WTC11 (cell line): ENCODE data around the gene BUD31. TPM values are rescaled to one million over a fixed set of nuclear protein-coding genes. Genes with fewer than 3 reads are reported as not detected.
A peak's percentile ranks its signal among the peaks of the same experiment; 100 is the strongest.

Source experiments
- ATAC-seq: fragments of 200-7000 bp; cut with Tn5 transposase; 2 replicates; pipeline ENCODE4 v1.10.0; 2021; ENCODE audit warnings: mild to moderate bottlenecking, moderate library complexity
- CTCF ChIA-PET: fragments of 300-600 bp; sonication (Branson Sonifier 250); formaldehyde crosslinking; loops from one replicate; lab custom pipeline; 2021; ENCODE audit warnings: antibody characterized with exemption; lab: Charles Lee
- POLR2A ChIA-PET: fragments of 350-600 bp; sonication (Branson Sonifier 250); formaldehyde crosslinking; loops from one replicate; lab custom pipeline; 2021; ENCODE audit warnings: antibody characterized with exemption; lab: Charles Lee
- DNase-seq: peaks from one replicate; pipeline ENCODE4 v3.0.0; 2021; ENCODE audit warnings: low spot score
- H3K27ac Mint-ChIP-seq: 2 replicates; pipeline ENCODE4 v1.8.0; 2021; ENCODE audit warnings: mixed read lengths
- H3K27me3 Mint-ChIP-seq: 2 replicates; pipeline ENCODE4 v1.8.0; 2021; ENCODE audit warnings: low read depth, mild to moderate bottlenecking, moderate library complexity, mixed read lengths
- H3K36me3 Mint-ChIP-seq: 2 replicates; pipeline ENCODE4 v1.8.0; 2021; ENCODE audit warnings: mixed read lengths
- H3K4me1 Mint-ChIP-seq: 2 replicates; pipeline ENCODE4 v1.8.0; 2022; ENCODE audit warnings: mixed read lengths
- H3K4me3 Mint-ChIP-seq: 2 replicates; pipeline ENCODE4 v1.8.0; 2021; ENCODE audit warnings: mild to moderate bottlenecking, moderate library complexity, mixed read lengths
- H3K9me3 Mint-ChIP-seq: 2 replicates; pipeline ENCODE4 v1.8.0; 2021; ENCODE audit warnings: mixed read lengths
- CBFB ChIP-seq: sonication (generic); formaldehyde crosslinking; IDR thresholded peaks from 2 replicates; pipeline ENCODE4 v1.8.1; 2022; ENCODE audit warnings: mild to moderate bottlenecking, low read depth, missing genetic modification reagents
- CREM ChIP-seq: sonication (generic); formaldehyde crosslinking; IDR thresholded peaks from 2 replicates; pipeline ENCODE4 v1.8.1; 2022; ENCODE audit warnings: mild to moderate bottlenecking, missing genetic modification reagents, moderate library complexity
- EMX1 ChIP-seq: fragments of 250-450 bp; sonication (Bioruptor Pico); IDR thresholded peaks from 2 replicates; pipeline ENCODE4 v1.8.0; 2021; ENCODE audit warnings: mild to moderate bottlenecking
- ESRRA ChIP-seq: sonication (generic); formaldehyde crosslinking; IDR thresholded peaks from 2 replicates; pipeline ENCODE4 v1.8.1; 2022; ENCODE audit warnings: mild to moderate bottlenecking, missing genetic modification reagents, borderline replicate concordance
- FOXK1 ChIP-seq: sonication (generic); formaldehyde crosslinking; IDR thresholded peaks from 2 replicates; pipeline ENCODE4 v1.8.0; 2022; ENCODE audit warnings: mild to moderate bottlenecking, moderate library complexity, missing genetic modification reagents
- PRRX2 ChIP-seq: fragments of 250-450 bp; sonication (Bioruptor Pico); IDR thresholded peaks from 2 replicates; pipeline ENCODE4 v1.8.0; 2021; ENCODE audit warnings: mild to moderate bottlenecking
- ZBTB21 ChIP-seq: sonication (generic); formaldehyde crosslinking; IDR thresholded peaks from 2 replicates; pipeline ENCODE4 v1.8.1; 2023; ENCODE audit warnings: mild to moderate bottlenecking, missing genetic modification reagents, borderline replicate concordance
- ZNF138 ChIP-seq: sonication (generic); formaldehyde crosslinking; conservative IDR thresholded peaks from 2 replicates; pipeline ENCODE4 v1.8.1; 2022; ENCODE audit warnings: mild to moderate bottlenecking, moderate library complexity, missing genetic modification reagents
- ZNF317 ChIP-seq: sonication (generic); formaldehyde crosslinking; IDR thresholded peaks from 2 replicates; pipeline ENCODE4 v1.8.1; 2023; ENCODE audit warnings: low read depth, mild to moderate bottlenecking, moderate library complexity, missing genetic modification reagents, borderline replicate concordance
- ZNF416 ChIP-seq: fragments of 250-450 bp; sonication (Bioruptor Pico); IDR thresholded peaks from 2 replicates; pipeline ENCODE4 v1.9.0; 2021; ENCODE audit warnings: mild to moderate bottlenecking, inconsistent platforms
- ZNF423 ChIP-seq: fragments of 250-450 bp; sonication (Bioruptor Pico); IDR thresholded peaks from 2 replicates; pipeline ENCODE4 v2.1.2; 2022; ENCODE audit warnings: mild to moderate bottlenecking, moderate library complexity
- total RNA-seq: library from RNA; stranded (reverse); gene quantifications from 3 replicates; pipeline ENCODE4 v1.2.3, GENCODE V29; 2021
- TF ChIP-seq, protein P1 (sequence below): sonication (generic); formaldehyde crosslinking; IDR thresholded peaks from 2 replicates; pipeline ENCODE4 v1.8.0; 2022; ENCODE audit warnings: mild to moderate bottlenecking, missing genetic modification reagents
- TF ChIP-seq, protein P2 (sequence below): fragments of 250-450 bp; sonication (Bioruptor Pico); conservative IDR thresholded peaks from 2 replicates; pipeline ENCODE4 v1.9.0; 2021; ENCODE audit warnings: mild to moderate bottlenecking
- TF ChIP-seq, protein P3 (sequence below): sonication (generic); formaldehyde crosslinking; IDR thresholded peaks from 2 replicates; pipeline ENCODE4 v1.8.1; 2023; ENCODE audit warnings: mild to moderate bottlenecking, missing genetic modification reagents, borderline replicate concordance
- TF ChIP-seq, protein P4 (sequence below): fragments of 200-600 bp; IDR thresholded peaks from 2 replicates; pipeline ENCODE4 v1.8.0; 2022; ENCODE audit warnings: antibody characterized with exemption

Gene BUD31
- total RNA-seq, 1 experiment from 2014 or later, result 98.7 TPM

DNA sequence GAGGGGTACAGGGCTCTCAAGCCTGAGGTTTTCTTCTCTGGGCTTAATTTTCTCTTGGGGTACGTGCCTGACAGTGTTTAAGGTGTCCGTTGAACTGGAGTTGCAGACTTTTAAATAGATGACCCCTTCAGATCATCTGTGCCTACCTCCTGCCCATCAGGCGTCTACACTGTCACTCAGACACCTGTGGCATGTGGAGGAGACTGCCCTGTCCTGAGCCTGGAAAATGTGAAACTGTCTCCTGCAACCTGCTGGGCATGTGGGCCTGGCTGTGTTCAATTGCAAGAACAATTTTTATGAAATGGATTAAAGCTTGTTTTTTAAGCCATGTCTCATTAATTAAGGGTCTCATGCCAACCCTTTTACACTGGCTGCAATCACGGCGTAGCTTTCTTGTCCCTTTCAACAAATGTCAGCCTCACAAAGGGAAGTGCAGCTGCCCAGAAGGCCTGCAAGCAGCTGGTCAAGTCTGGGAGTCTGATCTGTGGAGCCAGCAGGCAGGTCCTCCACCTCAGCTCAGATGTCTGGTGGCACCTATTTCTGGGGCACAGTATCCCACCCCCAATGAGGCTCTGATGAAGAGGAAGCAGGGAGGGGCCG lies 48.4 kb downstream of the BUD31 start:
- Mint-ChIP-seq H3K4me1 (peaks cover 3% of the 10 kb centered on the region; the same call in 1 of the 2 replicates), H3K27ac (no peak overlapping the region), H3K4me3 (no peak overlapping the region), H3K36me3 (peaks cover 67% of the 10 kb centered on the region), H3K9me3 (peaks cover 13% of the 10 kb centered on the region), H3K27me3 (no peaks in the 10 kb centered on the region)
- no peak for DNase-seq
- ChIA-PET CTCF (no interaction called here), POLR2A (interaction anchor here (1.3 kb wide), 1 partner anchor 64 kb away, joined by 3 read pairs; no protein-coding TSS in a partner anchor)
- TF ChIP-seq ZNF423 (CRISPR knock-in tag), result no peak
- no peak for TF ChIP-seq CREM (CRISPR knock-in tag)
- TF ChIP-seq ZNF317 (CRISPR knock-in tag), result no peak
- TF ChIP-seq, protein P1, sequence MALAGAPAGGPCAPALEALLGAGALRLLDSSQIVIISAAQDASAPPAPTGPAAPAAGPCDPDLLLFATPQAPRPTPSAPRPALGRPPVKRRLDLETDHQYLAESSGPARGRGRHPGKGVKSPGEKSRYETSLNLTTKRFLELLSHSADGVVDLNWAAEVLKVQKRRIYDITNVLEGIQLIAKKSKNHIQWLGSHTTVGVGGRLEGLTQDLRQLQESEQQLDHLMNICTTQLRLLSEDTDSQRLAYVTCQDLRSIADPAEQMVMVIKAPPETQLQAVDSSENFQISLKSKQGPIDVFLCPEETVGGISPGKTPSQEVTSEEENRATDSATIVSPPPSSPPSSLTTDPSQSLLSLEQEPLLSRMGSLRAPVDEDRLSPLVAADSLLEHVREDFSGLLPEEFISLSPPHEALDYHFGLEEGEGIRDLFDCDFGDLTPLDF, result no peak
- TF ChIP-seq EMX1 (CRISPR knock-in tag), result peak; percentile 45; the same call in 1 of the 2 replicates
- no peak for TF ChIP-seq CBFB (CRISPR knock-in tag)
- TF ChIP-seq ZNF416 (CRISPR knock-in tag), result no peak
- no peak for ATAC-seq

DNA sequence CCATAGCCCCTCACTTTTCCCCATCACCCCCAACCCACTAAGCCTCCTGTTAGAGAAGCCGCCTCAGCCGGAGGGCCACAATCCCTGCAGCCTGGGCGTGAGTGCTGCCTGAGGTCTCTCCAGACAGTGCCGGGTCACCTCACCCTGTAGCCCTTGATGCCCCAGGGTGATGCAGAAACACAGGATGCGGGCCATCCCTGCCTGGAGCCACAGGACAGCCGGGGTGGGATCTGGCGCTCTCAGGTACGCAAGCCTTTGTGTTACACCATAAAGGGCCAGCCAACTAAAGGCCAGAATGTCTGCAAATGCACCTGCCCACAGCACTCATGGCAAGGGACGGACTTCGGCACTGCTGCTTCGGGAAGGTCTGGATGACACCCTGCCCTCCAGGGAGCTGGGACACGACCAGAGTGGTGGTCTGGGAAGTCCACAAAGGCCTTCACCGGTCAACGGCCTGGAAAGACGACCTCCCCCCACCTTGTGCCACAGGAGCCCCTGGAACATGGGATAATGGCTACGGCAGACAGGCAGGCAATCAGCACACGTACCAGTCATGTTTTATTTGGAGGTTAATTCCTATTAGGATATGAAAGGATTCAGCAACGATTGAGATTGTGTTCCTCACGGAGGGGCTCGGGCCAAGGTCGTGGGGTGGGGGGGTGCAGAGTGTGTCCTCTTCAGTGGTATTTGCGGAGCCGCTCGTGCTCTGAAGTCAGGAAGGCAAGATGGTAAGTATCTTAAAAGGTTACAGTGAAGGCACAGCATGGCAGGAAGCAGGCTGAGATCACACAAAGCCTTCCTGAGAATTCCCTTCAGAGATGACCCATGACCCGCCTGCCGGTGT lies 49.1 kb downstream of the BUD31 start:
- DNase-seq (no peak), ATAC-seq (no peak)
- ChIA-PET CTCF (no interaction called here), POLR2A (interaction anchor here (1.3 kb wide), 1 partner anchor 65 kb away, joined by 3 read pairs; no protein-coding TSS in a partner anchor)
- H3K36me3 Mint-ChIP-seq, result peaks cover 68% of the 10 kb centered on the region
- no peak overlapping the region; the same call in 1 of the 2 replicates for H3K27ac Mint-ChIP-seq
- H3K4me3 Mint-ChIP-seq, result no peak overlapping the region
- peaks cover 16% of the 10 kb centered on the region for H3K9me3 Mint-ChIP-seq
- TF ChIP-seq ESRRA (CRISPR knock-in tag) (no peak), EMX1 (CRISPR knock-in tag) (no peak; the same call in 1 of the 2 replicates), FOXK1 (CRISPR knock-in tag) (no peak)
- TF ChIP-seq, protein P2, sequence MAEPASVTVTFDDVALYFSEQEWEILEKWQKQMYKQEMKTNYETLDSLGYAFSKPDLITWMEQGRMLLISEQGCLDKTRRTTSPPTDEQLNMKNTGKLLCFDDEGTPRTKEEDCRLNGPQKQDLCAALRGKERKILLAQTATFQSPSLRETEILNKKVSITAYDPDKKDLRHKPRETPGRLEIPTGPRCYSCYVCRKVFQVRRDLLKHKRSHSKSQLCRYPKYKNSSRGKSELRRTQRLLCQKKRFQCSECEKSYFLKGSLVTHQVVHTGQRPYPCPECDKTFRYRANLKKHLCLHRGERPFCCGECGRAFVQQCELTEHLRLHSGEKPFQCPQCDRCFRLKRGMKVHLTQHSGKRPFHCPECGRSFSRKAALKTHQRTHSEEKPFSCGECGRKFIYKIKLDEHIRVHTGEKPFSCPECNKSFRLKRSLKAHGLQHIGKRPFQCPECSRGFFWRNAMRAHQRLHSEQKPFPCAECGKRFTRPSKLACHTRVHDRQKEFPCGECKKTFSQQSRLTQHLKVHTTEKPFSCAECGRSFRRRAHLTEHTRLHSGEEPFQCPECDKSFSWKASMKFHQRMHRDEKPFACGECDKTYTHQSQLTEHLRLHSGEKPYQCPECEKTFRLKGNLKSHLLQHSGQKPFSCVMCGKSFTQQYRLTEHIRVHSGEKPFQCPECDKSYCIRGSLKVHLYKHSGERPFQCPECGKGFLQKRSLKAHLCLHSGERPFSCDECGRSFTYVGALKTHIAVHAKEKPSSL, result no peak
- H3K4me1 Mint-ChIP-seq, result peaks cover 3% of the 10 kb centered on the region; the same call in 1 of the 2 replicates
- H3K27me3 Mint-ChIP-seq, result no peaks in the 10 kb centered on the region

DNA sequence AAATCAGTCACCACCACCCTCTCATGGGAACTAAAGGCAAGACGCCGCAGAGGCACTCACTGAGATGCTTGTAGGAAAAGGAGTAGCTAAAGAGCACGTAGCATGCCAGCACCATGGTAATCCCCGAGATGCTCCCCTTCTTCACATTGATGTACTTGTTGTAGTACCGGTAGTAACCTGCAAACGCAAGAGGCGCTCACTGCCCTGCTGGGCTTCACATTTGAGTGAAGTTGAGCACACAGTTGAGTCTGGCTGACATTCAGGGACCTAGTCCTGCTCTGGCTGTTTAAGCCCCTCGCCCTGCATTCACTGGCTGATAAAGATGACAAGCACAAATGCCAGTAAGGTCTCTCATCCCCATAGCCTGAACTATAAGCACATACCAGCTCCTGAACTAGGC lies 50.3 kb downstream of the BUD31 start:
- POLR2A ChIA-PET, result no interaction called here
- DNase-seq, result peak; percentile 45
- H3K27me3 Mint-ChIP-seq, result no peaks in the 10 kb centered on the region
- peak; percentile 53; the same call in 1 of the 2 replicates for TF ChIP-seq PRRX2 (CRISPR knock-in tag)
- 0 out of 2 replicates have a peak, but pooled peaks have one; percentile 16 for TF ChIP-seq FOXK1 (CRISPR knock-in tag)
- TF ChIP-seq ZNF138 (CRISPR knock-in tag), result no peak
- TF ChIP-seq, all 79 proteins: peak for 2
- Mint-ChIP-seq H3K27ac (0 out of 2 replicates have a peak overlapping the region, but pooled peaks have one; percentile 68), H3K4me1 (peaks cover 7% of the 10 kb centered on the region), H3K4me3 (no peak overlapping the region), H3K36me3 (peaks cover 66% of the 10 kb centered on the region), H3K9me3 (peaks cover 20% of the 10 kb centered on the region)
- peak; percentile 77 for ATAC-seq
- CTCF ChIA-PET, result interaction anchor here (0.7 to 1.0 kb wide), 3 partner anchors 10 to 112 kb away, joined by 3 read pairs; partner anchors contain the start of gene ZNF394

DNA sequence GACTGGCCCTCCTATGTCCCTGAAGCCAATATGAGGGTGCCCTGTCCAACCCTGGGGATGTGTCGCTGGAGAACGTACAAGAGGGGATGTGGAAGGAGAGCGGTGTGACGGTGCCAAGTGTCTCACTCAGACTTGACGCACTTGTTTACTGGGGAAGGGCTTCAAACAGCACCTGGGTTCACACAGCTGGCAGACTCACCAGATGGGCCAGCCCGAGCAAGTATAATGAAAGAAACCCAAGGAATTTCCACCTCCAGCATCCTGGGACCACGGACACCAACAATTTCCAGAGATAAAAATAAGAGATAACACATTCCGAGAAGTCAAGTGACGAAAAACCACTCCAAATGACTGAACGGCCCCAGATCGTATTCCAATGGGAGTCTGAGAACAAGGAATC lies 51.9 kb downstream of the BUD31 start:
- Mint-ChIP-seq H3K4me1 (peaks cover 13% of the 10 kb centered on the region), H3K27me3 (no peaks in the 10 kb centered on the region), H3K4me3 (no peak overlapping the region), H3K36me3 (peaks cover 62% of the 10 kb centered on the region), H3K9me3 (peaks cover 20% of the 10 kb centered on the region), H3K27ac (peak overlapping the region; percentile 80)
- DNase-seq, result no peak
- ChIA-PET POLR2A (no interaction called here), CTCF (no interaction called here)
- no peak for ATAC-seq
- TF ChIP-seq, protein P3, sequence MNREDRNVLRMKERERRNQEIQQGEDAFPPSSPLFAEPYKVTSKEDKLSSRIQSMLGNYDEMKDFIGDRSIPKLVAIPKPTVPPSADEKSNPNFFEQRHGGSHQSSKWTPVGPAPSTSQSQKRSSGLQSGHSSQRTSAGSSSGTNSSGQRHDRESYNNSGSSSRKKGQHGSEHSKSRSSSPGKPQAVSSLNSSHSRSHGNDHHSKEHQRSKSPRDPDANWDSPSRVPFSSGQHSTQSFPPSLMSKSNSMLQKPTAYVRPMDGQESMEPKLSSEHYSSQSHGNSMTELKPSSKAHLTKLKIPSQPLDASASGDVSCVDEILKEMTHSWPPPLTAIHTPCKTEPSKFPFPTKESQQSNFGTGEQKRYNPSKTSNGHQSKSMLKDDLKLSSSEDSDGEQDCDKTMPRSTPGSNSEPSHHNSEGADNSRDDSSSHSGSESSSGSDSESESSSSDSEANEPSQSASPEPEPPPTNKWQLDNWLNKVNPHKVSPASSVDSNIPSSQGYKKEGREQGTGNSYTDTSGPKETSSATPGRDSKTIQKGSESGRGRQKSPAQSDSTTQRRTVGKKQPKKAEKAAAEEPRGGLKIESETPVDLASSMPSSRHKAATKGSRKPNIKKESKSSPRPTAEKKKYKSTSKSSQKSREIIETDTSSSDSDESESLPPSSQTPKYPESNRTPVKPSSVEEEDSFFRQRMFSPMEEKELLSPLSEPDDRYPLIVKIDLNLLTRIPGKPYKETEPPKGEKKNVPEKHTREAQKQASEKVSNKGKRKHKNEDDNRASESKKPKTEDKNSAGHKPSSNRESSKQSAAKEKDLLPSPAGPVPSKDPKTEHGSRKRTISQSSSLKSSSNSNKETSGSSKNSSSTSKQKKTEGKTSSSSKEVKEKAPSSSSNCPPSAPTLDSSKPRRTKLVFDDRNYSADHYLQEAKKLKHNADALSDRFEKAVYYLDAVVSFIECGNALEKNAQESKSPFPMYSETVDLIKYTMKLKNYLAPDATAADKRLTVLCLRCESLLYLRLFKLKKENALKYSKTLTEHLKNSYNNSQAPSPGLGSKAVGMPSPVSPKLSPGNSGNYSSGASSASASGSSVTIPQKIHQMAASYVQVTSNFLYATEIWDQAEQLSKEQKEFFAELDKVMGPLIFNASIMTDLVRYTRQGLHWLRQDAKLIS (CRISPR knock-in tag), result no peak
- TF ChIP-seq ZBTB21 (CRISPR knock-in tag), result no peak
- TF ChIP-seq, protein P4, sequence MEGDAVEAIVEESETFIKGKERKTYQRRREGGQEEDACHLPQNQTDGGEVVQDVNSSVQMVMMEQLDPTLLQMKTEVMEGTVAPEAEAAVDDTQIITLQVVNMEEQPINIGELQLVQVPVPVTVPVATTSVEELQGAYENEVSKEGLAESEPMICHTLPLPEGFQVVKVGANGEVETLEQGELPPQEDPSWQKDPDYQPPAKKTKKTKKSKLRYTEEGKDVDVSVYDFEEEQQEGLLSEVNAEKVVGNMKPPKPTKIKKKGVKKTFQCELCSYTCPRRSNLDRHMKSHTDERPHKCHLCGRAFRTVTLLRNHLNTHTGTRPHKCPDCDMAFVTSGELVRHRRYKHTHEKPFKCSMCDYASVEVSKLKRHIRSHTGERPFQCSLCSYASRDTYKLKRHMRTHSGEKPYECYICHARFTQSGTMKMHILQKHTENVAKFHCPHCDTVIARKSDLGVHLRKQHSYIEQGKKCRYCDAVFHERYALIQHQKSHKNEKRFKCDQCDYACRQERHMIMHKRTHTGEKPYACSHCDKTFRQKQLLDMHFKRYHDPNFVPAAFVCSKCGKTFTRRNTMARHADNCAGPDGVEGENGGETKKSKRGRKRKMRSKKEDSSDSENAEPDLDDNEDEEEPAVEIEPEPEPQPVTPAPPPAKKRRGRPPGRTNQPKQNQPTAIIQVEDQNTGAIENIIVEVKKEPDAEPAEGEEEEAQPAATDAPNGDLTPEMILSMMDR, result no peak
